Activated CD8-positive, alpha-beta memory T cell treated with anti-CD3 and anti-CD28 coated beads, Interleukin-2, amount 10 ng/mL, durations not matched to agents 7 days and 5 days (primary cell): Measurements from ENCODE around the gene GPC4. TPM values are rescaled to one million over a fixed set of nuclear protein-coding genes. Genes with fewer than 3 reads are reported as not detected.
"Not testable (repeated sequence)": the region's sequence is repeated elsewhere in the genome, so short reads cannot be mapped to it uniquely, and the experiment has no call there.

Experiments
- ATAC-seq: fragments of 150-1000 bp; cut with Tn5 transposase; one replicate; pipeline ENCODE4 v1.10.0; 2021; ENCODE audit warnings: moderate library complexity
- CTCF ChIA-PET: fragments of 350-600 bp; sonication (Branson Sonifier 250); formaldehyde crosslinking; loops from one replicate; lab custom pipeline; 2021; ENCODE audit warnings: antibody characterized with exemption; lab: Charles Lee
- DNase-seq: peaks from one replicate; pipeline ENCODE4 v3.0.0-alpha.2; 2020
- H3K27ac Mint-ChIP-seq: one replicate; pipeline ENCODE4 v1.8.0; 2021; ENCODE audit warnings: mild to moderate bottlenecking, mixed read lengths
- H3K27me3 Mint-ChIP-seq: one replicate; pipeline ENCODE4 v1.8.0; 2021; ENCODE audit warnings: mixed read lengths
- H3K36me3 Mint-ChIP-seq: one replicate; pipeline ENCODE4 v1.8.0; 2021; ENCODE audit warnings: mild to moderate bottlenecking, mixed read lengths
- H3K4me1 Mint-ChIP-seq: one replicate; pipeline ENCODE4 v1.8.0; 2021; ENCODE audit warnings: mixed read lengths
- H3K4me3 Mint-ChIP-seq: one replicate; pipeline ENCODE4 v1.8.0; 2021; ENCODE audit warnings: mild to moderate bottlenecking, moderate library complexity, mixed read lengths
- H3K9me3 Mint-ChIP-seq: one replicate; pipeline ENCODE4 v1.8.0; 2022; ENCODE audit warnings: low read depth, mixed read lengths
- total RNA-seq, 2 experiments: library from RNA; stranded (reverse); gene quantifications; one replicate each; pipeline ENCODE4 v1.2.3, GENCODE V29; 2021

Gene GPC4
- total RNA-seq, 2 experiments from 2014 or later, result not detected

DNA sequence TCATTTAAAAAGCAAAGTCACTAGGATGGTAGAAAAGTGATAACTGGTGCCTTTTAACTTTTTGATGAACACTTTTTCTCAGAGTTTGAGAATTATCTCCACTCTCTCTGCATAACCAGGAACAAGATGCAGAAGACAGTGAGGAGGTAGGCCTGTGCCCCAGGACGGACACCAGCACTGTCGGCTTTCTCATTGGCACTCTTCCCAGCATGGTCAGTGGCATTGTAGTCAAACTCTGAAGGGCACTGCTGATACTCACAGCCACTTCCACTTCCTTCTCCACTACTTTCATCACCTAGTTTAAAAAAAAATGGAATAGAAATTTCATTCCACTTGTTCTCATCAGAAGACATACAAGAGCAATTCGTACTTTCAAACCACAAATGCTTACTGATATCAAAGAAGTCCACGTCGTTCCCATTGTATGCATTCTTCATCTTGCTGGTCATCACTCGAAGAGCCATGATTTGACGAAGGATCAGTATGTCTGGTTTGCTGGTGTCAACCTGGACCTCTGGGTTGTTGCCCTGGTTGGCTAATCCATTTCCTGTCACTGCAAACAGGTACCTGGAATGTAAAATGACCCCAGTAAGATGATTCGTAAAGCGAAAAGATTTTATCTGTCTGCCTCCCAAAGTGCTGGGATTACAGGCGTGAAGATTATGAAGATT lies 112.4 kb downstream of the GPC4 start:
- no peak overlapping the region for H3K27ac Mint-ChIP-seq
- no peaks in the 10 kb centered on the region for H3K4me1 Mint-ChIP-seq
- no peaks in the 10 kb centered on the region for H3K27me3 Mint-ChIP-seq
- H3K36me3 Mint-ChIP-seq, result no peaks in the 10 kb centered on the region
- H3K4me3 Mint-ChIP-seq, result no peak overlapping the region
- H3K9me3 Mint-ChIP-seq, result no peaks in the 10 kb centered on the region
- ATAC-seq, result no peak
- CTCF ChIA-PET, result no interaction called here
- no peak for DNase-seq

DNA sequence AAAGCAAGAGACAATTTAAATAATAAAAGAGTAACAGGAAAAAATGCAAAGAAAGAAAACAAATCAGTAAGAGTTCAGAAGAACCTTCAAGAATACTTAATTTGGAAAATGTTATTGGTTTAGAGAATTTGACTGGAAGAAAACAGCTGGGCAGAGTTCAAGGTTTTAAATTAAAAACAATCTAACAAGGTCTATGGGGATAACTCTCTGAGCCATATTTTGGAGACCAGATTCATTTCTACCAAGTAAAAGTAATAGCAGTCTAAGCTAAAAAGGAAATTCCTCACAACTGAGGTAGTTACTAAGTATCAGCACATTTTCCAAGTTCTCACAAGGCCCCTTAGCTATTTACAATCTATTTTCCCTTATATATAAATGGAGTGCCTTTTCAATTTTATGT lies 114.7 kb downstream of the GPC4 start:
- CTCF ChIA-PET, result no interaction called here
- no peaks in the 10 kb centered on the region for H3K9me3 Mint-ChIP-seq
- no peaks in the 10 kb centered on the region for H3K4me1 Mint-ChIP-seq
- H3K27ac Mint-ChIP-seq, result no peak overlapping the region
- ATAC-seq, result no peak
- H3K27me3 Mint-ChIP-seq, result no peaks in the 10 kb centered on the region
- H3K4me3 Mint-ChIP-seq, result no peak overlapping the region
- H3K36me3 Mint-ChIP-seq, result no peaks in the 10 kb centered on the region
- no peak for DNase-seq

DNA sequence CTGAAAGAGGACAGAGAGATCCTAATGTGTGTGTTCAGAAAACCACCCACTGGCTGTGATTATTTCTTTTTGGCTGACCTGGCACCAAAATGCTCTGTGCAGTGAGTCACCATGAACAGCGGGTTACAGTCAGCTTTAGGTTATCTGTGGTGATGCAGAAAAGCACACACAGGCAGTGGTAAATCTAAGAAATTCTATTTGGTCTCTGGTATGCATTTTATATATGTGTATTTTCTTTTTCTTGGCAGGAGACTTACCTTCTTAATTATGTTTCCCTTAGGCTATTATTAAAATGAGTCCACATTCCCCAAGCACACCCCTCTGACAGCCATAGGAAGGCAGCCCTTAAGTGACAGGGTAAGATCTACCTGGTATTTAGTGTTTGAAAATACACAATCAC lies 118.0 kb downstream of the GPC4 start:
- no peaks in the 10 kb centered on the region for H3K27me3 Mint-ChIP-seq
- H3K9me3 Mint-ChIP-seq, result no peaks in the 10 kb centered on the region
- CTCF ChIA-PET, result no interaction called here
- no peaks in the 10 kb centered on the region for H3K4me1 Mint-ChIP-seq
- H3K27ac Mint-ChIP-seq, result no peak overlapping the region
- ATAC-seq (no peak), DNase-seq (no peak)
- H3K4me3 Mint-ChIP-seq, result no peak overlapping the region
- no peaks in the 10 kb centered on the region for H3K36me3 Mint-ChIP-seq

DNA sequence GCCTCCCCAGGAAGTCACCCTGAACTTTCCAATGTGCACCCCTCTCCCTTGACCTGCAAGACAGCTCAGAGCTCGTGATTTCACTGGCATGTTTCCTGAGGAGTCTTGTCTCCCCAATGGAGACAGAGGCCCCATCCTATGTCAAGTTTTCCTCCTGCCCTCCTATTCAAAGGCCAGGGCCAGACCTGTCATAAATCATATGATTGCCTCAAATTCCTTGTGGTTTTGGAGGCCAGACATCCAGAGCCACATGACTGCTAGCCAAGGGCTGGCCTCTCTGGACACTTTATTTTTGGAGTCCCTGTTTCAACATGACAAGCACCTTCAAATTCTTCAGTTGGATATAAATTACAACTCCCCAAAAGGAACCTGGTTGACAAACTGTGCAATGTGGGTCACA lies 121.2 kb downstream of the GPC4 start:
- DNase-seq (no peak), ATAC-seq (no peak)
- no peaks in the 10 kb centered on the region for H3K27me3 Mint-ChIP-seq
- CTCF ChIA-PET, result no interaction called here
- no peak overlapping the region for H3K27ac Mint-ChIP-seq
- no peaks in the 10 kb centered on the region for H3K9me3 Mint-ChIP-seq
- H3K4me3 Mint-ChIP-seq, result no peak overlapping the region
- H3K4me1 Mint-ChIP-seq, result no peaks in the 10 kb centered on the region
- no peaks in the 10 kb centered on the region for H3K36me3 Mint-ChIP-seq

DNA sequence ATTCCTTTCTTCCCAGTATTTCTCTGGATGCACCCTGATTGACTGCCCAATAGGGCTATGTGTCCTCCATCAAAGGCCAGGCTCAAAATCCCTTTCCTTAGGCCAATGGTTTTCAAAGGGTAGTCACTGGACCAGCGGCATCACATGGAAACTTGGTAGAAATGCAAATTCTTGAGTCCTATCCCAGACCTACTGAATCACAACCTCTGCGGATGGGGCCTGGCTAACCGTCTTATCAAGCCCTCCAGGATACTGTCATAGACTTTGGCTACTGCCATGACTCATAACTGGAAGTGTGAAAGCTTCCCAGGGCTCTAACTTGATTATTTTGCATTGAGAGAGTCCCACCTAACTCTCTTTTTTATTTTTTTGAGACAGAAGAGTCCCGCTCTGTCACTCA lies 125.2 kb downstream of the GPC4 start:
- ATAC-seq, result no peak
- peaks cover 2% of the 10 kb centered on the region for H3K9me3 Mint-ChIP-seq
- H3K4me1 Mint-ChIP-seq, result no peaks in the 10 kb centered on the region
- H3K36me3 Mint-ChIP-seq, result no peaks in the 10 kb centered on the region
- H3K27ac Mint-ChIP-seq, result no peak overlapping the region
- CTCF ChIA-PET, result no interaction called here
- no peak for DNase-seq
- no peak overlapping the region for H3K4me3 Mint-ChIP-seq
- H3K27me3 Mint-ChIP-seq, result no peaks in the 10 kb centered on the region

DNA sequence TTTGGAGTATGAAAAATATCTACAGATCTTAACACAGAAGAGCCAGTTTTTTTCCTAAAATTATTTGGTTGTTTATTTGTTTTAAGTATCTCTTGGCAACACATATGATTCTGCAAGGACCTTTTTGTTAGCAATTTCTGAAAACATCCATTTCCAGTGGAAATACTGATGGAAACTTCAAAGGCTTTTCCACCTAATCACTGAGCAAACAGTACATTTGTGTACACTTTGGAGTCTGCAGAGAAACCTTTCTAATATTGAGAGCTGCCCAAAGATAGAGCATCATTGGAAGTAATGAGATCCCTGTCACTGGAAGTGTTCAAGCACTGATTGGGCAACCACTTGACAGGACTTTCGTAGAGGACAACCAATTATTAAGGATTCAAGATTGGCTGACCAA lies 127.4 kb downstream of the GPC4 start:
- ATAC-seq (no peak), DNase-seq (no peak)
- Mint-ChIP-seq H3K36me3 (no peaks in the 10 kb centered on the region), H3K27me3 (no peaks in the 10 kb centered on the region), H3K4me1 (no peaks in the 10 kb centered on the region), H3K4me3 (no peak overlapping the region), H3K9me3 (peaks cover 2% of the 10 kb centered on the region), H3K27ac (no peak overlapping the region)
- CTCF ChIA-PET, result no interaction called here

DNA sequence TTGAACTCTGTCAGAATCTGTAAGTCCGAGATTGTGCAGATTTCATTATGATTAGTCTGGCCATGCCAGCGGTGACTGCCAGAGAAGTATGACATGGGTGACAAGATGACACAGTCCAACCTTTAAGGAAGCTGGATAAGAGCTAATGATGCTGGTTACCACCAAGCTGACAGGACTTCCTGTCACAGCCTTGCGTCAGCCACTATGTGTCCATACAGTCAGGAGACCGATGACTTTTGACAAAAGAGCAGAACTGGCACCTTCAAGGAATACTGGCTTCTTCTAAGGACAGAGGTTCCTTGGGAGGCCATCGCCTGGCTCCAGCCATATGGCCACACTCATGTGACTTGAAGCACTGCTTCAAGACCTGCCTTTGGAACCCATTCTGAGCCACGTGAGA lies 129.9 kb downstream of the GPC4 start:
- no peak overlapping the region for H3K27ac Mint-ChIP-seq
- H3K4me1 Mint-ChIP-seq, result no peaks in the 10 kb centered on the region
- no peak for ATAC-seq
- H3K27me3 Mint-ChIP-seq, result no peaks in the 10 kb centered on the region
- CTCF ChIA-PET, result no interaction called here
- no peak for DNase-seq
- peaks cover 2% of the 10 kb centered on the region for H3K9me3 Mint-ChIP-seq
- H3K36me3 Mint-ChIP-seq, result no peaks in the 10 kb centered on the region
- H3K4me3 Mint-ChIP-seq, result no peak overlapping the region

DNA sequence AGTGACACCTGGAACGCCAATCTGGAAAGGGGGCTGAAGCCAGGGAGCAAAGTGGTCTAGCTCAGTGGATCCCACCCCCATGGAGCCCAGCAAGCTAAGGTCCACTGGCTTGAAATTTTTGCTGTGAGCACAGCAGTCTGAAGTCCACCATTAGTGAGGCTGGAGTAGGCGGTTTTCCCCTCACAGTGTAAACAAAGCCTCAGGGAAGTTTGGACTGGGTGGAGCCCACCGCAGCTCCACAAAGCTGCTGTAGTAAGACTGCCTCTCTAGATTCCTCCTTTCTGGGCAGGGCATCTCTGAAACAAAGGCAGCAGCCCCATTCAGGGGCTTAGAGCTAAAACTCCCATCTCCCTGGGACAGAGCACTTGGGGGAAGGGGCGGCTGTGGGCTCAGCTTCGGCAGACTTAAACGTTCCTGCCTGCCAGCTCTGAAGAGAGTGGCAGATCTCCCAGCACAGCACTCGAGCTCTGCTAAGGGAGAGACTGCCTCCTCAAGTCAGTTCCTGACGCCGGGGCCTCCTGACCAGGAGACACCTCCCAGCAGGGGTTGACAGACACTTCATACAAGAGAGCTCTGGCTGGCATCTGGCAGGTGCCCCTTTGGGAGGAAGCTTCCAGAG lies 136.1 kb downstream of the GPC4 start:
- DNase-seq, H3K4me3 Mint-ChIP-seq, H3K9me3 Mint-ChIP-seq, H3K27ac Mint-ChIP-seq, H3K4me1 Mint-ChIP-seq, H3K36me3 Mint-ChIP-seq, CTCF ChIA-PET, ATAC-seq, H3K27me3 Mint-ChIP-seq: not testable (repeated sequence)

DNA sequence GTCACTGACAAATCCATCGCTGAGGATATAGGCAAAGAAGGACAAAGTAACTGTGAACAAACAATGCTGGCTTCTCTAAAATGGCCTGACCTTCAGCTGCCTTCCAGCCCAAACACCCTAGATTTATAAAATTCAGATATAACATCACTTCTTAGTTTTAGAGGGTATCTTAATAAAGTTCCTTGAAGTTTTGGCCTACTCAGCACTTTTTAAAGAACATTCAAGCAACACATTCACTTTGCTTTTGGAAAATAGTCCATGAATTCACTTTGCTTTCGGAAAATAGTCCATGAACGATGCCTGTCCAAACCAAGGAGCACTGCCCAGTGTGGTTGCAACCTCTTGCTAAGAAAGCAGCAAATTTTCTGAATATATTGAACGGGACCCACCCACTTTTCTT lies 142.1 kb downstream of the GPC4 start:
- Mint-ChIP-seq H3K27me3 (no peaks in the 10 kb centered on the region), H3K36me3 (no peaks in the 10 kb centered on the region), H3K9me3 (peaks cover 2% of the 10 kb centered on the region), H3K4me1 (no peaks in the 10 kb centered on the region), H3K4me3 (no peak overlapping the region), H3K27ac (no peak overlapping the region)
- DNase-seq (no peak), ATAC-seq (no peak)
- CTCF ChIA-PET, result no interaction called here

DNA sequence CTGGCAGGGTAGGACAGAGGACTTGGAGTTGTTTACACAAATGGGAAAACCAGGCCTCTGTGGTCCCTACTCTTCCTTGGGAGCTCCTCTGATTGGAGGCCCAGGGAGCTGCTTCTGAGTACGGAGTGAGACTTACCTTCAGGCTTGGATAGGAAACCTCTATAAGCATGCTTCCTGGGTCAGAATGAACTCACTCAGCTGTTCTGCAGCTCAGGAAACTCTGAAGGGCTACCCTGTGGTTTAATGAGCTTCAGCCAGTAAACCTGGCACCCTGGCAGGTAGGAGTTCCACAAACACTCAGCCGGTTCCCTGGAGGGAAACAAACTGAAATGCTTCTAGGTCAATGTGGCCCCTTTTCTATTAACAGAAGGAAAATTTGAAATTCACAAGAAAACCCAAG lies 146.1 kb downstream of the GPC4 start:
- H3K9me3 Mint-ChIP-seq, result no peaks in the 10 kb centered on the region
- DNase-seq, result no peak
- no peaks in the 10 kb centered on the region for H3K36me3 Mint-ChIP-seq
- CTCF ChIA-PET, result no interaction called here
- no peaks in the 10 kb centered on the region for H3K27me3 Mint-ChIP-seq
- no peak for ATAC-seq
- no peak overlapping the region for H3K27ac Mint-ChIP-seq
- H3K4me1 Mint-ChIP-seq, result no peaks in the 10 kb centered on the region
- no peak overlapping the region for H3K4me3 Mint-ChIP-seq

DNA sequence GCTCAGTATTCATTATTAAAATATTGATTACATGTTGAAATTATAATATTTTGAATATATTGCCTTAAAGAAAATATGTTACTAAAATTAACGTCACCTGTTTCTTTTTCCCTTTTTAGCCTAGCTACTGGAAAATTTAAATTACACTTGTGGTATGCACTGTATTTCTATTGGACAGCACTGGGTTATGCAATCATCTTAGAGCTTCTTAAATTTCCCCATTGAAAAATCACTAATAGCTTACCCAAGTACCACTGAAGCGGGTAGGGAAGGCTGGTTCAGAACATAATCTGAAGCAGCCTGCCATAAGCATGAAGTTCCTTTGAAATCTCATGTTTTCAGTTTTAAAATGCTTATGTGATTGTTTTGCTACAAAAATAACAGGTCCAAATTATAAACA lies 147.7 kb downstream of the GPC4 start:
- H3K36me3 Mint-ChIP-seq, result no peaks in the 10 kb centered on the region
- H3K4me3 Mint-ChIP-seq, result no peak overlapping the region
- H3K27ac Mint-ChIP-seq, result no peak overlapping the region
- no peaks in the 10 kb centered on the region for H3K27me3 Mint-ChIP-seq
- no peaks in the 10 kb centered on the region for H3K4me1 Mint-ChIP-seq
- ATAC-seq (no peak), DNase-seq (no peak)
- no peaks in the 10 kb centered on the region for H3K9me3 Mint-ChIP-seq
- CTCF ChIA-PET, result no interaction called here

DNA sequence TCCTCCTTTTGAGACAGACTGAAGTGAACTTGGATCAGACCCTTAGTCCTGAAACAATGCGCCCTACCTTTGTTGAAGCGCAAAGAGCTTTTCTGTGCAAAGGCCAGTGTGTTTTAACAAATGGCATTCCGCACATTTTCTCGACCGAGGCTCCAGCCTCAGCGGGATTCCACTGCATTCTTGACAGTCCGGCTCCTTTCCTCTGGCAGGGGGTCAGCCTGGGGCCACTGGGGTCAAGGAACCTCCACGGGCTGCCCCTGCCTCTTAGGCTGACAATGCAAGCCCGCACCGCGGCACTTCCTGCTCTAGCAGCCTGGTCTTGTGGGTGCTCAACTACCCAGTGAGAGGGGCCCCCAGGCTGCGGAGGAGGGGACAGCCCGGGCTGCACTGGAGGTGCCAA lies 150.0 kb downstream of the GPC4 start:
- DNase-seq (no peak), ATAC-seq (no peak)
- CTCF ChIA-PET, result no interaction called here
- no peaks in the 10 kb centered on the region for H3K9me3 Mint-ChIP-seq
- H3K27ac Mint-ChIP-seq, result no peak overlapping the region
- H3K4me3 Mint-ChIP-seq, result no peak overlapping the region
- H3K36me3 Mint-ChIP-seq, result no peaks in the 10 kb centered on the region
- no peaks in the 10 kb centered on the region for H3K4me1 Mint-ChIP-seq
- H3K27me3 Mint-ChIP-seq, result no peaks in the 10 kb centered on the region

DNA sequence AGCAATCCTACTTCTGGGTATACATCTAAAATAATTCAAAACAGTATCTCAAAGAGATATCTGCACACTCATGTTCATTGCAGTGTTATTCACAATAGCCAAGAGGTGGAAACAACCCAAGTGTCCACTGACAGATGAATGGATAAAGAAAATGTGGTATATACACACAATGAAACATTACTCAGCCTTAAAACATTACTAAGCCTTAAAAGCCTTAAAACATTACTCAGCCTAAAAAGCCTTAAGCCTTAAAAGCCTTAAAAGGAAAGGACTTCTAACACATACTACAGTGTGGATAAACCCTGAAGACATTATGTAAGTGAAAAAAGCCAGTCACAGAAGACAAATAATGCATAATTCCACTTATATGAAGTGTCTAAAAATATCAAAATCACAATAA lies 156.8 kb downstream of the GPC4 start:
- CTCF ChIA-PET, result no interaction called here
- Mint-ChIP-seq H3K9me3 (no peaks in the 10 kb centered on the region), H3K4me3 (no peak overlapping the region), H3K4me1 (no peaks in the 10 kb centered on the region), H3K27me3 (no peaks in the 10 kb centered on the region), H3K27ac (no peak overlapping the region), H3K36me3 (no peaks in the 10 kb centered on the region)
- DNase-seq (no peak), ATAC-seq (no peak)

DNA sequence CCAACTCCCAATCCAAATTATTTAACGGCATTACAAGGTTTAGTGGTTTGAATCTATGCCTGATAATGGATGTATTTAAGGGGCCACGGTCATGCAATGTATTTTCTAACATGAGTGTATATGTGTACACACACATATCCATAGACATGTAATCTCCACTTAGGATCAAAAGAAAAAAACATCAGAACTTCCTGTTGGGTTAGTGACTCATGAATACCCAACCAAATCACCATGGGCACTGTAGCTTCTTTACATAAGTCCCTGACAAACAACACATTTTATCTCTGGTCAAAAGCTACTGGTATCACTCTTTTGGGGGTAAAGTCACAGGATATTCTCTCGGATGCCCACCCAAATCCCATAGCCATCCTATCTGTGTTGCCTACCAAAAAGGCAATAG lies 160.6 kb downstream of the GPC4 start:
- H3K4me1 Mint-ChIP-seq, result no peaks in the 10 kb centered on the region
- H3K36me3 Mint-ChIP-seq, result no peaks in the 10 kb centered on the region
- H3K27ac Mint-ChIP-seq, result no peak overlapping the region
- no peaks in the 10 kb centered on the region for H3K9me3 Mint-ChIP-seq
- no peaks in the 10 kb centered on the region for H3K27me3 Mint-ChIP-seq
- CTCF ChIA-PET, result no interaction called here
- no peak for ATAC-seq
- no peak overlapping the region for H3K4me3 Mint-ChIP-seq
- no peak for DNase-seq
